CD4-positive, alpha-beta T cell treated with Interleukin-1 beta for 1 hour (primary cell): Measurements from ENCODE around the gene ATF4.

ENCODE experiments used
- DNase-seq, 2 donors: peaks; one replicate each; pipeline ENCODE4 v3.0.0-alpha.2; 2020 to 2022

The ATF4 gene

DNA sequence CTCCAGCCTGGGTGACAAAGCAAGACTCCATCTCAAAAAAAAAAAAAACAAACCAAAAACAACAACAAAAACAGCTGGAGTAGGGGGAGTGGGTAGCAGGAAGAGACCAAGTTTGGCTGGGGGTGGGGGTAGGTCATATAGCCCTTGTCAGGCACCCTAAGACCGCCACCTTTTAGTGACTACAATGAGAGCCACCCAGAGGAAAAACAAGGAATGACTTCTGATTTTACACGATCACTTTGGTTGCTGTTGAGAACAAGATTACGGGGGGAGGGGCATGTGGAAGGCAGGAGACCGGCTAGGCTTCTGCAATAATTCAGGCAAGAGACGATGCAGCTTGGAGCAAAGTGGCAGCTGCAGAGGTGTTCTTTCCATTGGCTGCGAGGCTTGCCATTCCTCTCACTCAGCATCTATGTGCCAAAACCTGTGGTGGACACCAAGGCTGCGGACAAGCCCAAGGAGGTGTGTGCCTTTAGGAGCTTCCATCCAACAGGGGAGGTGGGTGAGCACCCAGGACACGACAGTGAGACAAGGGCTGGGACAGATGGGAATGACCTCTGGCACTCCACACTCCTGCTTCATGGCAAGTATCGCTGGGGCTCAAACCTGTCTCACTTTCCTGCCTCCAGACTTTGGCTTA, 10.4 kb downstream of the ATF4 start:
- peak in 1 of 2 donors; percentile 49 for DNase-seq

DNA sequence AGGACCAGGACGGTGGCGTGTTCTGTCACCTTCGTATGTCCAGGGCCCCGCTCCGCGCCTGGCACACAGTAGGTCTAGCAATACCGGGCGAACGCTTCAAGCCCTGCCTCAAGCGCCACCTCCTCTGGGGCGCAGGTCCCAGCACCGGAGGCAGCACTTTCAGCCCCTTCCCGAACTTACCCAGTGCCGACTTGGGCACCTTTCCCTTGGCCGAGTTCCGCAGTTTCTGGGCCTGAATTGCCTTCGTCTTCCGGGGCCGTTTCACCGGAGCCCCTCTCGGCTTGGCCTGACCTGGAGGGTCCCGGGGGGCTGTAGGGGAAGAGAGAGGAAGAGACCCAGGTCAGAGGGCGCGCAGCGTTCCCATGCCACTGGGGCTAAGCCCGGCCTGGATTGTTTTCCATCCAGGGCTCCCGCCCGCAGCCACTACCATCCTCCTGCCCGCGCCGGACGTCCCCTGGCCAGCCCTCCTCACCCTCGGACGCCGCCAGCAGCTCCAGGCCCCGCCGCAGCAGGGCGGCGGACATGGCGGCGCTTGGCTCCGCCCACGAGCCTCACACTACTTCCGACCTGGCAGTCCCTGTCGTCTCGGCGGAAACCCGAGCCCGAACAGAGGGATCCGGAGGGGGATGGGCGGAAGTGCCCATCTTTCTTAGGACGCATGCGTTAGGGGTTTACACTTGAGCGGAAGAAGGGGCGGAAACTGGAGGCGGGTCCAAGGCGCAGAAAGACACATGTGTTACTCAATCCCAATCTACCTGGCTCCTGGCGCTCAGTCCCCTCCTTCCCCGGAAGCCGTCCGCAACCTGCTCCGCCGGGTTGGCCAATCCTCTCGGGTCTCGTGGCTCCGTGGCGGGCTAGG, 12.1 kb downstream of the ATF4 start, which contains the start of gene RPS19BP1:
TSS of gene RPS19BP1 (minus strand) at position 534 of the 859 bp plus-strand sequence. CDS start at position 524, 10 bp downstream.
- DNase-seq = peak; percentile 99 to 100

DNA sequence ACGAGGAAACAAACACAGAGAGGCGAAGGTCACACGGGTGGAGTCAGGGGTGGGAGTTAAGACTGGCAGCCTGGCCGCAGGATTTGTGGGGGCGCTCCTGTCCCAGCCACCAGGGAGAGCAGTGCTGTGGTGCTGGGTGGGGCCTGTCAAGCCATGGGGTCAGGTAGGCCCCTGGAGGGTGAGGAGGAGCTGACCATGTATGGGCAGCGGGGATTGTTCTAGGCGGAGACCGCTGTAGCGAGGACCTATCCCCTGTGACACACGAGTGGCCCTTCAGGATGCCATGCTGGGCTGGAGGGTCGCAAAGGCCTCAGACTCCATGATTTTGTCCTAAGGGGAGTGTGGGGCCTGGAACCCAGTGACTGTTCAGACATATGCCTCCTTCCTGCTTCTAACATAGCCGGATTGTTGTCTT, 13.7 kb downstream of the ATF4 start:
- no peak for DNase-seq

DNA sequence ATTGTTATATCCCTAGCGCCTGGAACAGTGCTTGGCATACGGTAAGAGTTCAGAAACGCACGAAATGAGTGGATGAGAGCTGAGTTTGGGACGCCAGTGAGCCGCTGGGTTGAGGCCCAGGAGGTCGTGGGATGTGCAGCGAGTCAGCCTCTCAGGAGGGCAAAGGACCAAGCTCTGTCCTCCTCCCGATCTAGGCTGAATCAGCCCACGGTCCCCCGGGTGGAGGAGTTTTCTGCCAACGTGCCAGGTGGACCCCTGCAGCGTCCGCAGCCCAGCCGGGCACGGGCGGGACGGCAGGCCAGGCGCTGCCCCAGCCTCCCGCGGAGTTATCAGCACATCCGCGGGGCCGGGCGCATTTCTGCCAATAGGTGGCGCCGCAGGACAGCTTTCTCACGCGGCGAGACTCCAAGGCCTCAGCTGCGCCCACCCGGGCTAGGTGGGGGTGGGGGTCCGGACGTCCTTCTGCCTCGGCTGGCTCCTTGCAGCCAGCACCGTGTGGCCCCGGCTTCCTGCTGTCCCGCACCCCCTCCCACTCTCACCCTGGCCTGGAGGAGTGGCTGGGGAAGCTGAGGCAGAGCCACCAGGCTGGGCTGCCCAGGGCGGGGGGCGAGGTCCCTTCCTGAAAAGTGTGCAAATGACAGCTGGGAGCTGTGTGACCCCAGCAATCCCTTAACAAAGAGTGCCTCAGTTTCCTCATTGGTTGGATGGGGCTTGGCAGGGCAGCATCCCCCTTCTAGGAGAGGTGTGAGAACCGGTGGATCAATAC, 14.4 kb downstream of the ATF4 start:
- peak; percentile 73 to 80 for DNase-seq

DNA sequence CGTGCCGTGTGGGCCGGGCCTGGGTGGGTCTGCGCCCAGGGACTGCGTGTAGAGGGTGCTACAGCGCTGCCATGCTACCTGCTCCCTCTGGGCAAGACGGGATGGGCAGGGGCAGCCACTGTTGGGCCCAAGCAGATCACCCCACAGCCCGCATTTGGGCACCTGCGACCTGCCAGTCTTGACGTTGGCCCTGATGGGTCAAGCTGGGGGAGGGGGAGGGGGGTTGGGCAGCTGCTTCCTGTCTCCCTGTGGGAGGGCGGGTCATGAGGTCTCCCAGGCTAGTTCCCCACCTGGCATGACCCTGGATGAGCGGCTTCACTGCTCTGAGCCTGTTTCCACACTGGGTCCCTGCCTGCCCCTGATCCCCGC, 15.0 kb downstream of the ATF4 start:
- DNase-seq = no peak

DNA sequence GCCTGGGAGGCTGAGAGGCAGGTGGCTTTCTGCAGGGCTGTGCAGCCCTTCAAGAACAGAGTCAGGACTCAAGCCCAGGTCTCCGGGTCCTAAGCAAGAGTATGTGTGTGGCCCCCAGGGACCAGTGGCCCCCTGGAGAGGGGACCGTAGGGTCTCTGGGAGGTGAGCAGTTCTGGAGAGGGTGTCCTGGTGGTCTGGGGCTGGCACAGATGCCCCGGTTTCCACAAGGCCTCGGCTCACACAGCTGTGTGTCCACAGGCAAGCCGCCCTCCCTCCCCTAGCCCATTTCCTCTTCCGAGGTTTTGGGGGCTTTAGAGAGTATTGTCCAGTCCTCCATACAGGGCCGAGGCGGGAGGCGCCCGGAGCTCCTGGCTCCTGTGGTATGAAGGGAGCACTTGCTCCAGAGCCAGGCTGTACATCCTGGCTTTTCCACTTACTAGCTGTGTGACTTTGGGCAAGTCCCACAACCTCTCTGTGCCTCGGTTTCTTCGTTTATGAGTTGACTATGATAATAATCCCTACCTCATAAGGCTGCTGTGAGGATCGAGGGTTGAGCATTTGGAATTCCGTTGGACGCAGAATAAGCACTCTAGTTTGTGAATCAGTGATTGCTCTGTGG, 15.6 kb downstream of the ATF4 start:
- DNase-seq = no peak

DNA sequence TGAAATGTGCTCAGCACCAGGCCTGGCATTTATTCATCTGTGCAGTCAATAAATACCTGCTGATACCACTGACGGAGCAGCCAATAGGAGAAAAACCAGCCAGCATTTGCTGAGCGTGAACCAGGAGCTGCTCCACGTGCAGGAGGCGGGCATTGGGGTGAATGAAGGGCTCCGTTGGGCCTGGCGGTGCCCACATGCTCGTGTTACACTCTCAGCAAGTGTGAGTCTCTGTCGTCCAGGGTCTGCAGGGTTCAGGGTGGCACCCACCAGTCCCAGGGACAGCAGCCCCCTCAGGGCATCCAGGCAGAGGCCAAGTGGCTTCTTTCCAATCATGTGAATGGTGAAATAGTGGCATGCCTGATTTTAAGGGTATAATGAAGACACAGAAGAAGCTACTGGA, 16.3 kb downstream of the ATF4 start:
- DNase-seq = no peak

DNA sequence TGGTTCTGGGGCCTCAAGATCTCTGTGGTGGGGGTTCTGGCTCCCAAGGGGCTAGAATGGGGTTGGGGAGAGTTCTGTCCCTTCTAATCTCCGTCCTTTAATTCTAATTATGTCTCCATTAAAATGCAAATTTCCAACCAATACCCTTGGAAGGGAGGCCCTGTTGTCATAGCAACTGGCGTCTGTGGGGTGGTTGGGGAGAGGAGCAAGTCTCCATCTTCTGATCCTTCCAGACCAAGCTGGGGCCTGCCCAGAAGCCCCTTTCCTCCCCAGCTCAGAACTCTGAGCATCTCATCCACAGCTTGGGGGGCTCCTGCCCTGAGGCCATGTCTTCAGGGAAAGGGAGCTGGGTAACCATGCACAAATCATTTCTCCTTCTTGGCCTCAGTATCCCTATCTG, 17.6 kb downstream of the ATF4 start:
- DNase-seq = no peak

DNA sequence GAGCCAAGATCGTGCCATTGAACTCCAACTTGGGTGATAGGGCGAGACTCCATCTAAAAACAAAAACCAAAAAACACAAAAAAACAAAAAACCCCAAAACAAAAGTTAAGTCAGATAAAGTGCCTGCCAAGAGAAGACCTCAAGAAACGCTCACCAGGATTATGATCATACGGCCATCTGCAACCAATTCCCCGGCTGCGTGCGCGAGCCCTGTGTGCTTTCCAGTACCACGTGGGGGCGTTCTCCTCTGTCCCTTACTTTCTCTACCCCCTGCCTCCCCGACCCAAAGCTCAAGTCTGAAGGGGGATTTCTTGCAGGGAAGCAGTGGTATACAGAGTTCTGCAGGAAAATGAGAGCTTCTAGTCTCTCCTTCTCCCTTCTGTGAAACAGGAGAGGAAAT, 22.7 kb downstream of the ATF4 start:
- no peak for DNase-seq

DNA sequence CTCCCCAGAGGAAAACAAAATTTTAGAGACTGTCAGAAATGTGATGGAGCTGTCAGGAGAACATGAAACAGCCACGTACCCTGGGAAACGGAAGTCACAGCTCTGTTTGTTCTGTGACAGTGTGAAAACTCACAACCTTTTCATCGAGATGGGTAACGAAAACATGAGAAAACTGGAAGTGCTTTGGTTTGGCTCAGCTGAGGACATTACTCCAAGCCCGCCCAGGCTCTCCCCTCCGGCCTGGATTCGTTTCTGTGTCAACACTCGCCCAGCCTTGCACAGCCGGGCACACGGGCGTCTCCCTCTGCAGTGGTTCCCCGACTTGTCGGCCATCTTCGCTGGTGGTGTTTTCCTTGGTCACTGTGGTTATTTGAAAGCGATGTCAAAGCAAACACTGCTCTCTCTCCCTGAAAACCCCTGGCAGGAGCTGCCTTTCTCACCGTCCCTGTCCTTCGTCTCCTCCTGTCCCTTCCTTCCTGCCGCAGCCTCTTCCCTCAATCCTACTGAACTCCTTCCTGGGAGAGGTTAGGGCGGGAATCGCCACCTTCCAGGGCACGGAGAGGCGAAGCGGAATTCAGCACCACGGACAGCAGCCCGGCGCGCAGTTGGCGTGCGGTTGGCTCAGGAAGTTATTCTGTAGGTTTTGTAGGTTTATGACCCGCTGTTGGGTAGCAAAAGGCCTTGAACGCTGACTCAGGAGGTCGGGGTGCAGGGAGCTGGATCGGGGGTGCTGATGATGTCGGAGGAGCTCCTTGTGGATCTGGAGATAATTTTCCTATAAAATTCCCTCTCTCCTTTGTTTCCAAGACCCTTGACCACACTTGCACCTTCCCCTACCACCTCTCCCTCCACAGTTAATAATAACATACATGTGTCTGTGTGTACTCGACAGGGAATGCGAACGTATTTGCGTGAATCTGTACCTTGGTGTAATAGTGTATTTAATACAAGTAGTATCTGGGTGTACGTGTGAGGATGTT, 25.3 kb downstream of the ATF4 start:
- DNase-seq = peak; percentile 34 to 70

DNA sequence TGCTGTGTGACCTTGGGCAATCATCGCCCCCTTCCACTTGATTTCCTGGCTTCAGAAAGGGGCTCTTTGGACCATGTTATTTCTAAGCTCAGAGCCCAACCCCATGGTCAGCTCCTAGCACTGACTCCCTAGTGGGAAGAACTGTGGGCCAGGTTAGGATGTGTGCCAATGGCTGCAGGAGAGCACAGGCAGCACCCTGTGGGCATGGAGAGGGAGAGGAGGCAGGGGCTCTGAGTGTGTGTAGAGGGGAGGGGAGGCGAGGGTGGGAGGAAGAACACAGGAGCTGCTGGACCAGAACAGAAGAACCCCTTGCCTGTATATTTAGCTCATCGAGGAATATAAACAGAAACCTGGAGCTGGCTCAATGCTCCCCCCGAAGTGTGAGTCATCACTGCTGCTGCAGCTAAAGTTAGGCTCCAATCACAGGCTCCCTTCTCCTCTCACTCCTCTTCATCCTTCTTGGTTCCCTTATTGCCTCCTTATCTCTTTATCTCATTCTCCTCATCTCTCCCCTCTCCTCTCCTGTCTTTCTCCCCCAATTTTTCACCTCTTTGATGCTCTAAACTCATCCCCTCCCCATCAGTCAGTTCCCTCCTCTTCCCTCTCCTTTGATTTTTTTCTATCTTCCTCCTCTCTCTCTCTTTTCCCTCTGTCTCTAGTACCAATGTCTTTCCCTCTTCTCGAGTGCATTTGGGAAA, 26.7 kb downstream of the ATF4 start:
- no peak for DNase-seq

DNA sequence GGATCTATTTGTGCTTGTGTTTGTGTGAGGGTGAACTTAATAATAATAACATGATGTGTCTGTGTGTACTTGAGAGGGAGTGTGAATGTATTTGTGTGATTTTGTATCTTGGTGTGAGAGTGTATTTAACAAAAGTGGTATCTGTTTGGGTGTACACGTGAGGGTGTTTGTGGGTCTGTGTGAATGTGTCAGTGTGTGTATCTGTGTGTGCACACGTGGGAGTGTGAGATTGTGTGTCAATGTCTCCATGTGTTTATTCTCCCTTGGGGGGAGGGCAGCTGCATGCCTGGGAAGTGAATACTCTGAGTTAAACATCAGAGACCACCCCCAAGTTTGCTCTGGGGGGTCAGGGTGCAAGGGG, 27.2 kb downstream of the ATF4 start:
- DNase-seq = no peak

DNA sequence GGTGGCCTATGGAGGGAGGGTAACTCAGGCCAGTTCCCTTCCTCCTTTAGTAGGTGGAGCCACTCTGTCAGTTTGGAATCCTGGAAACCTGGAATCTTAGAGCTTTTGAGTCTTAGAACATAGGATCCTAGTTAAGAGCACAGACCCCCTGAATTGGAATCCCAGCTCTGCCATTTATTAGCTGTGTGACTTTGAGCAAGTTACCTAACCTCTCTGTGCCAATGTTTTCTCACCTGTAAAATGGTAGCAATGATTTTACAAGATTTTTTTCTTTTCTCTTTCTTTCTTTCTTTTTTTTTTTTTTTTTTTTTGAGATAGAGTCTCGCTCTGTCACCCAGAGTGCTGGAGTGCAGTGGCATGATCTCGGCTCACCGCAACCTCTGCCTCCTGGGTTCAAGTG, 33.1 kb downstream of the ATF4 start:
- no peak for DNase-seq

DNA sequence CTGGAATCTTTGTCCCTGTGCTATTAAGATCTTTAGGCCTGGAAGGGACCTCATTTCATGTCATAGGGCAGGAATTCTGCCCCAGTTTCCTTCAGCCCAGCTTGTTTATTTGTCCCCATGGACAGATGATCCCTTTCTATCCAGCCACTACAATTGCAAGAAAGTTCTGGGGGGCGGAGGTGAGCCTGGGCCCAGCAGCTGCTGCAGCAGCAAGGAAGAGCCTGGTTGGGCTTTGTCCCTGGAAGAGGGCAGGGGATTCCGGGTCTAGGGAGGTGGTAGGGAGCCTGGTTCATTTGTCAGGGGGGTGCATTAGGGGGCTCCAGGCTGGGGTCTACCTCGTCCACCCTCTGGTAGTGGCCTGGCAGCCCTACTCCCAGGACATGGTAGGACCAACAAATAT, 33.8 kb downstream of the ATF4 start:
- no peak for DNase-seq

DNA sequence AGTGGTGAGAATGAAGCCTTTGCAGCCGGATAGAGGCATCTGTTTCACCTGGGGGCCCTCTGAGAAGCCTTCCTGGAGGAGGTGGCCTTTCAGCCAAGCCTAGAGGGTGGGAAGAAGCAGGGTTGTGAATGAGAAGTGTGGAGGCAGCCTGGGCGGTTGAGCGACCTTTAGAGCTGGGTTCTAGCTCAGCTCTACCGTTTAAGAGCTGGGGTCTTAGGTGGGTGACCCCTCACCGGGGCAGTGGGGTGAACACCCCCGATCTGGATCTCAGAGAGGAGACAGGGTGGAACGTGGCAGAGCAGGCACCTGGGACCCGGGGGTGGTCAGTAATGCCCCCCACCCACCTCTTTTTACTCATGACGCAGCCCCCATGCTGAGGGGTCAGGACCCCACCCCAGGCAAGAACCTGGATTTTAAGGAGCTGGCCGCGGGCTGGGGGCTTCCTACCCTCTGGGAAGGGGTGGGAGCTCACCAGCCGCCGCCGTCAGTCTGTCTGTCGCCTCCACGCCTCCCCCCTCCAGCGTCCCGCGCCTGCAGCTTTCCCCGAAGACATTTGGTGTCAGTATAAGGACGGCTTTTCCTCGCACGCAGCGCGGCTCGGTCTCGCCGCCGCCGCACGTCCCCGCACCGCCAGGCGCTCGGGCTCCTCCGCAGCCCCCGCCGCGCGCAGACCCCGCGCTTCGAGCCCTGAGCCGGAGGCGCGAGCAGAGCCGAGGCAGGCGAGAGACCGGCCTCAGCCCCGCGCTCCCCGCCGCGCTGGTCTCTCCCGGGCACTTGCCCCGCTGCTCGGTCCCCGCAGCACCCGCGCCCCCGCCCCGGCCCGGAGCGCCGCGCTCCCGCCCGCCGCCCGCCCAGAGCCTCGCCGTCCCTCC, 36.8 kb downstream of the ATF4 start:
- DNase-seq = peak; percentile 48 to 53

DNA sequence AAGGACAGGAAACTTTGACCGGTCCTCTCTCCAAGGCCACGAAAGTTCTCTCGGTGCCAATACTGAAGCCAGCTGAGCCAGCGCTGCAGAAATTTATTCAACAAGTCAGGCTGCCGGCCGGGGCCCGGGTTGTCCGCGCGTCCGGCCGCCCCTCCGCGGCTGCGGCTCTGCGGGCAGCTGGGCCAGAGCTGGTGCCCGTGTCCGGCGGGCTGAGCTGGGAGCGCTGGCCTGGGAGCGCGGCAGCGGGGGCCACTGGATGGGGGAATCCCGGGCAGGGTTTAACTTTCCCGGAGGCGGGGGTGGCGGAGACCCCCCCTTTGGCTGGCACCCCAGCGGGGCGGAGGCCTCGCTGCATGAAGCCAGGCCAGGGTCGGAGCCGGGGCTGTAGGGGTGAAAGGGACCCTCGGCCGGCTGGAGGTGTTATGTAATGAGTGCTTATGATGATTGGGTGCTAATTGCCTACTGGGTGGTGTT, 37.9 kb downstream of the ATF4 start:
- DNase-seq = no peak

DNA sequence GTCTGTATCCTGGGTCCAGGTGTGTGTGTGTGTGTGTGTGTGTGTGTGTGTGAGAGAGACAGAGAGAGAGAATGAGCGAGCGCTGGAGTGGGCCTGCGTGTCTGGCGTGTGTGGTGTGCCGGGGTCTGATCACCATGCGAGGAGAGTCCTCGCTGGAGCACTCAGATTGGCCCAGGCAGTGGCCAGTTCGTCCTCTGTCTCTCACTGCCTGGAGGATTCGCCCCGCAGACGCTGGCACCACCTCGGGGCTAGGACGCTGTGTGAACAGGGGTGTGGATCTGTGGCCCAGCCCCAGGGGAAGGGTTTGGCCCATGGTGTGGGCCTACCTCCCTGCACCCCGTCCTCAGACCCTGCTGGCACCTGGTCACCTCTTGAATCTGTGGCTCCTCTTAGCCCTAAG, 38.6 kb downstream of the ATF4 start:
- no peak for DNase-seq

DNA sequence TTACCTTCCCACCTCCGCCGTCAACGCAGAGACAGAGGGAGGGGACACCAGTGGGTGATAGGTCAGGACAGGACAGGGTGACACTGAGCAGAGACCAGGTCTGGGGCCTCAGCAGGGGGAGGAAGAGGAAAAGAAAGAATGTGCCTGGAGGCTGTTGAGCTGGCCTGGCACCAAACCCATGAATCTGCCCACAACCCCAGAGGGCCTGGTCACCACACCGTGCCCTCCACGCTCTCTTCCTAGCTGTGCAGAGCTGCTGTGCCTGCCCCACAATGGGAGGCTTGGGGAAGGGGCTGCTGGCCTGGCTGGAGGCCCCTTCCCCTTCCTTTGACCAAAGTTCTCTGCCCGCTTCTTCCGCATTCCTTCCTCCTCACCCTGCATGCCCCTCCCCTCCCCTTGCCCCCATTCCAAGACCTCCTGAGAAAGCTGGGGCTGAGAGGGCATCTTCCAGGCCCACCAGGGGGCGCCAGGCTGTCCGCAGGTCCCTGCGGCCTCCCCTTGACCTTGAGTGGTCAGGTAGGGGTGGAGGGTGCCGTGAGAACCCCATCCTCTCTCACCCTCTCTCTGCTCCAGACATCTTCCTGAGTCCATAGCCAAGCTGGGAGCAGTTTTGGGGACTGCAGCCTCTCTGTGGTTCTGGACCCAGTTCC, 39.2 kb downstream of the ATF4 start:
- DNase-seq = no peak

DNA sequence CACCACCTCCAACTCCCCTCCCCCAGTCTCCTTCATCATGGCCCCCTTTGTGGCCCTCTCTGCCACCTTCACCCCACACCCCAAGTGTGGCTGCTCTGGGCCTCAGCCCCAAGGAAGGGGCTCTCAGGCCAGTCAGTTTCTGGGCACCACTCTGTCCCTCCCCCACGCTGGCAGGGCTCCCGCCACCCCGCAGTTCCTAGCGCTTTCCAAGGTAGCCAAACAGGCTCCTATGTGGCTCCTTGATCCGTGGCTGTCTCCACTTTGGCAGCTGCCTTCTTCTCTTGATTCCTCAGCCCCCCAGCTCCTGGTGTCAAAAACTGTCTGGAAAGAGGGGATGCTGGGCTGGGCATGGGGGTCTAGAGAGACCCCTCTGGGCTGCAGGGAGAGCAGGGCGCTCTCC, 39.8 kb downstream of the ATF4 start:
- no peak for DNase-seq
